AG09319 (cell line): ENCODE results near the gene DDR2.

Experiments
- DNase-seq: peaks from one replicate; pipeline ENCODE4 v3.0.0-alpha.2; 2010; ENCODE audit warnings: low read depth; ENCODE audit errors: extremely low read depth
- TF ChIP-seq, protein P1 (sequence below): IDR thresholded peaks from 2 replicates; pipeline ENCODE4 v1.5.1; 2011; ENCODE audit warnings: low read depth, mild to moderate bottlenecking, inconsistent platforms, low read length, moderate library complexity

DDR2 gene

DNA sequence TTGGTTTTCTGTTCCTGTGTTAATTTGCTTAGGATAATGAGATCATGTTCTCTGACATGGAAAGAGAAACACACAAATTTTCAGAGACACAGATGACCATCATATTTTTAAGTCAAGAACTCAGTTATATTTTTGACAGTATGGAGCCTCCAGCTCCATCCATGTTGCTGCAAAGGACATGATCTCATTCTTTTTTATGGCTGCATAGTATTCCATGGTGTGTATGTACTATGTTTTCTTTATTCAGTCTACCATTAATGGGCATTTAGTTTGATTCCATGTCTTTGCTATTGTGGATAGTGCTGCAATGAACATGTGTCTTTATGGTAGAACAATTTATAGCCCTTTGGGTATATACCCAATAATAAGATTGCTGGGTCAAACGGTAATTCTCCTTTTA is 47.0 kb downstream of the DDR2 start:
- TF ChIP-seq, protein P1, sequence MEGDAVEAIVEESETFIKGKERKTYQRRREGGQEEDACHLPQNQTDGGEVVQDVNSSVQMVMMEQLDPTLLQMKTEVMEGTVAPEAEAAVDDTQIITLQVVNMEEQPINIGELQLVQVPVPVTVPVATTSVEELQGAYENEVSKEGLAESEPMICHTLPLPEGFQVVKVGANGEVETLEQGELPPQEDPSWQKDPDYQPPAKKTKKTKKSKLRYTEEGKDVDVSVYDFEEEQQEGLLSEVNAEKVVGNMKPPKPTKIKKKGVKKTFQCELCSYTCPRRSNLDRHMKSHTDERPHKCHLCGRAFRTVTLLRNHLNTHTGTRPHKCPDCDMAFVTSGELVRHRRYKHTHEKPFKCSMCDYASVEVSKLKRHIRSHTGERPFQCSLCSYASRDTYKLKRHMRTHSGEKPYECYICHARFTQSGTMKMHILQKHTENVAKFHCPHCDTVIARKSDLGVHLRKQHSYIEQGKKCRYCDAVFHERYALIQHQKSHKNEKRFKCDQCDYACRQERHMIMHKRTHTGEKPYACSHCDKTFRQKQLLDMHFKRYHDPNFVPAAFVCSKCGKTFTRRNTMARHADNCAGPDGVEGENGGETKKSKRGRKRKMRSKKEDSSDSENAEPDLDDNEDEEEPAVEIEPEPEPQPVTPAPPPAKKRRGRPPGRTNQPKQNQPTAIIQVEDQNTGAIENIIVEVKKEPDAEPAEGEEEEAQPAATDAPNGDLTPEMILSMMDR = no peak

DNA sequence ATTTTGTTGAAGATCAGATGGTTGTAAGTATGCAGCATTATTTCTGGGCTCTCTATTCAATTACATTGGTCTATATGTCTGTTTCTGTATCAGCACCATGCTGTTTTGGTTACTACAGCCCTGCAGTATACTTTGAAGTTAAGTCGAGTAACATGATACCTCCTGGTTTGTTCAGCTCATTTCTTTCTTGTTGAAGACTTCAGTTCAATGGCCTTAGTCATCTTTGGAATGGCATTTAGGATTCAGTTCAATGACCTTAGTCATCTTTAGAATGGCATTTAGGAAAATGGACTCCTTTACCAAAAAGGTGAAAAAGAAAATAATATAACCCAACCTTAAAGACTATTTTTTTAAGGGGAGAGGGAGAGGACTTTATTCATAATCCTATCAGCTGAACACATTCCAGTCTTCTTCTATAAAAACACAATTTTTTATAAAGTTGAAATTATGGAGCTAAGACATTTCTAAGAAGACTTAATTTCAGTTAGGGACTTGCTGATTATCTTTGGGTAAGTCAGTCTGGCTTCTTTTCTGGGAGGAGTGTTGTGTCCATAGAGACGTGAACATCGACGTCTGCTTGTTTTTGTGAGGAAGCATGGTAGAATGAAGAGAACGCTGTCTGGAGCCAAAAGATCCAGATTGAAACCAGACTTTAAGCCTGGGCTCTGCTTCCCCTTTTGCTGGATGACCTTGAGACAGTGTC is 48.3 kb downstream of the DDR2 start:
- TF ChIP-seq, protein P1 = no peak
- no peak for DNase-seq

More for the DNA sequence above, 47.0 kb downstream of the DDR2 start:
- DNase-seq = no peak

DNA sequence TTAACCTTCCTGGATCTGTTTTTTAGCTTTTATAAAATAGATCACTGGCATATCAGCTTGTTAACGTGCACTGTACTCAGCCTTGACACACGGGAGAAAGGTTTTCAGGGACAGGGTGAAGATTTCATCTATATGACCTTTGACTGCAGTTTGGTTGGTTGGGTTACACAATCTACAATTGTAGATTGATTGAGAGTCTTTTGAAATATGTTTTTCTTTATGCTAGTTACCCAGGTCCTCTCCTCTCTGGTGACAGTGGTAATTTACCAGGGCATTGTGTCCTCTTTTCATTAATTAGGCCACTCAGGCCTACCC is 48.8 kb downstream of the DDR2 start:
- DNase-seq = no peak
- TF ChIP-seq, protein P1 = no peak

DNA sequence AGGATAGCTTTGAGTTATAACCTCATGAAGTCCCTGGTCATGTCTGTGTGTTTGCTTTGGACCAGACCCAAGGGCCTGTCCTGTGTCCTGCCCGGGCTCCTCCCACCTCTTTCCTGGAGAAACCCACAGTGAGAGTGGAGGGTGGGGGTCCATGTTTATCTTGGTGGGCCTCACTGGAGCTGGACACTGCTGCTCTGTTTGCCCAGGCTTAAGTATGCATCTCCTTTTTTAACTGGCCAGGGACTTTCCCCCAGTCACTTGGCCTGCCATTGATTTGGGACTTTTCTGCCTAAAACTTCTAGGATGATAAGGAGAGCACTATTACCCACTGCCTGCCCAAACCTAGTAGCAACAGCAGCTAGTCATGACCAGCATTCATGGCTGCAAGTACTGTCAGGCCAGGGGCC is 49.8 kb downstream of the DDR2 start:
- TF ChIP-seq, protein P1 = no peak

DNA sequence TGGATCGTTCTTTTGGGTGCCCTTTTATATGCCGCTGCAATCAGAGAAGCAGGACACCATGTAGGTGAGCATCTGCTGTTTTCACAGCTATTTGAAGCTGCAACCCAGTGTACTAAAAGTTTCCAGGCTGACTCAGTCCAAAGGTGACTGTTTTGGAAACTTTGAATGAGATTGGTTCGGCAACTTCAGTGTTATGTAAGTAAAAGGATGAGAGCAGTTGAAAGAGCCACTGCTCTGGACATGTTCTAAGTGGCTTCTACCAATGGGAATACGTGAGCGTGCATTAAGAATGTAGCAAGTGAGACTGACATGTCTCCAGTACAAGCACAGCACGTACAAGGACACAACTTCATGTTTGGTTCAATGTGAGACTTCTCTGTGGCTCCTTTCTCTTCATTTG is 55.6 kb downstream of the DDR2 start:
- no peak for DNase-seq
- TF ChIP-seq, protein P1 = no peak

More for the DNA sequence above, 49.8 kb downstream of the DDR2 start:
- no peak for DNase-seq

DNA sequence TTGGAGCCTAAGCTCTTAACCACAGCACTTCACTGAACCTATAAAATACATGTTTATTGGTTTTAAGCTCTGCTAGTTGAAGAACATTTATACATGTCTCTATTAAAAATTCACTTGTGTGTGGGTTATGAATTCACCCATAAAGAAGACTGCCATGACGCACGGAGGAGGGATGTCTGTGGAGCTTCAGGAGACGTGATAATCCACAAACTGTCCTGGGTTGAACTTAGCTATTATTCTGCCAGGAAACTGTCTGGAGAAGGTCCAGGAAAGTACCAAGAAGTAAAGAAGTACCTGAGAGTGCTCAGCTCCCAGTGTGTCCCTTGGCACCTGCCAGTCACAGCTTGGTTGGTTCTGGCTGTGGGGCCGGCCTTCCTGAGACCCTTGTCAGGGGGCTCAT is 56.3 kb downstream of the DDR2 start:
- DNase-seq = no peak
- TF ChIP-seq, protein P1 = no peak

DNA sequence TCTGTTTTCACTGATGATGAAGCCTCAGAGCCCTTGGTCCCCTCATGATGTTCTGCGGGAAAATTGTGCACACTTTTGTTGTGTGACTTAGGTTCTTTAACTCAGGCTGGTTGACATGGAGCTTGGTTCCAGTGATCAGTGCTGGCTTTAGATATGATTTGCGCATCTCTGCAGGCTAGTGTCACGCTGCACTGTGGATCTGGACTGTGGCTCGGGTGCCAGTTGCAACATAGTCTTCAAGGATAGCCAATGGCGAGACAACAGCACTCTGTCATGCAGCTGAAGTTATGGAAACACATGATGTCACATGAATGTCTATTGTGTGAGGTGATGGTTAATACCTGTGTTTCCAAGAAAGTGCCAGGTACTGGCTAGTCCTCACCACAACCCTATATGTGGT is 56.7 kb downstream of the DDR2 start:
- no peak for DNase-seq
- TF ChIP-seq, protein P1 = no peak
